PFSK-1 (cell line): ENCODE results near the gene THSD4.

Source experiments
- POLR2AphosphoS5 ChIP-seq: IDR thresholded peaks from 2 replicates; pipeline ENCODE4 v1.6.1; 2012; ENCODE audit warnings: low read depth, mild to moderate bottlenecking, control low read depth, low read length, moderate library complexity
- TAF1 ChIP-seq: IDR thresholded peaks from 2 replicates; pipeline ENCODE4 v1.6.1; 2012; ENCODE audit warnings: low read length, control low read depth, borderline replicate concordance; ENCODE audit not compliant: insufficient read depth
- TF ChIP-seq, protein P1 (sequence below), 2 experiments: IDR thresholded peaks; 2 replicates each; pipeline versions ENCODE4 v1.6.1 to v1.8.0; 2011 to 2012; ENCODE audit warnings: low read depth in 2 of 2, low read length in 2 of 2, control low read depth in 1 of 2, inconsistent platforms in 1 of 2, mild to moderate bottlenecking in 1 of 2, moderate library complexity in 1 of 2; ENCODE audit not compliant: insufficient read depth in 1 of 2

DNA sequence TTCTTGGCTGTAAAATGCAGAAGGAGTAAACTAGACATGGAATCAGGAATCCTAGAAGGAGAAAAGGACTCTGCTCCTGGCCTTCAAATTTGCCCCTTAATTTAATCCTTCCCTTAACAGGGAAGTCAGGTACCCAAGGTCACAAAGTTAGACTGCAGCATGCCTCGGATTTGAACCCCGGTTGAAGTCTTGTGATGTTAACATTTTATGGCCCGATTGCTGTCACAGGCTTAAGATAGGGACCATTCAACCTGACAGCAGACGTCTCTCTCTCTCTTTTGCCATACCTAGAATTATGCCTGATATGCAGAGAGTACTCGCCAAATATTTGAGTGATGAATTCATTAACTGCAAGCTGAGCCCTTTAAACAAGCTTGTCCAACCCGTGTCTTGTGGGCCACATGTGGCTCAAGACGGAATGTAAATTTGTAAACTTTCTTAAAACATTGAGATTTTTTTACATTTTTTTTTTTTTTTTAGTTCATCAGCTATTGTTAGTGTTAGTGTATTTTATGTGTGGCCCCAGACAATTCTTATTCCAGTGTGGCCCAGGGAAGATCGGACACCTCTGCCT lies 217.2 kb downstream of the THSD4 start:
- TF ChIP-seq, protein P1, sequence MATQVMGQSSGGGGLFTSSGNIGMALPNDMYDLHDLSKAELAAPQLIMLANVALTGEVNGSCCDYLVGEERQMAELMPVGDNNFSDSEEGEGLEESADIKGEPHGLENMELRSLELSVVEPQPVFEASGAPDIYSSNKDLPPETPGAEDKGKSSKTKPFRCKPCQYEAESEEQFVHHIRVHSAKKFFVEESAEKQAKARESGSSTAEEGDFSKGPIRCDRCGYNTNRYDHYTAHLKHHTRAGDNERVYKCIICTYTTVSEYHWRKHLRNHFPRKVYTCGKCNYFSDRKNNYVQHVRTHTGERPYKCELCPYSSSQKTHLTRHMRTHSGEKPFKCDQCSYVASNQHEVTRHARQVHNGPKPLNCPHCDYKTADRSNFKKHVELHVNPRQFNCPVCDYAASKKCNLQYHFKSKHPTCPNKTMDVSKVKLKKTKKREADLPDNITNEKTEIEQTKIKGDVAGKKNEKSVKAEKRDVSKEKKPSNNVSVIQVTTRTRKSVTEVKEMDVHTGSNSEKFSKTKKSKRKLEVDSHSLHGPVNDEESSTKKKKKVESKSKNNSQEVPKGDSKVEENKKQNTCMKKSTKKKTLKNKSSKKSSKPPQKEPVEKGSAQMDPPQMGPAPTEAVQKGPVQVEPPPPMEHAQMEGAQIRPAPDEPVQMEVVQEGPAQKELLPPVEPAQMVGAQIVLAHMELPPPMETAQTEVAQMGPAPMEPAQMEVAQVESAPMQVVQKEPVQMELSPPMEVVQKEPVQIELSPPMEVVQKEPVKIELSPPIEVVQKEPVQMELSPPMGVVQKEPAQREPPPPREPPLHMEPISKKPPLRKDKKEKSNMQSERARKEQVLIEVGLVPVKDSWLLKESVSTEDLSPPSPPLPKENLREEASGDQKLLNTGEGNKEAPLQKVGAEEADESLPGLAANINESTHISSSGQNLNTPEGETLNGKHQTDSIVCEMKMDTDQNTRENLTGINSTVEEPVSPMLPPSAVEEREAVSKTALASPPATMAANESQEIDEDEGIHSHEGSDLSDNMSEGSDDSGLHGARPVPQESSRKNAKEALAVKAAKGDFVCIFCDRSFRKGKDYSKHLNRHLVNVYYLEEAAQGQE (IDR thresholded peaks at IDR 0.05; ENCODE audit: insufficient read depth in 1 of 2, low read depth in 2 of 2, low read length in 2 of 2), result no peak
- no peak for TF ChIP-seq POLR2AphosphoS5
- TF ChIP-seq TAF1, result no peak
